Neural cell (in vitro differentiated cells): ENCODE results near the gene UBAP1L. TPM values are rescaled to one million over a fixed set of nuclear protein-coding genes. Genes with fewer than 3 reads are reported as not detected.

Source experiments
- H2AFZ ChIP-seq: fragments of 200-600, 300-800 bp; sonication (generic), shearing (Covaris generic); 2 replicates; pipeline ENCODE4 v1.6.0; 2014; ENCODE audit warnings: low read depth, mild to moderate bottlenecking, antibody characterized with exemption, low read length, moderate library complexity
- H3F3A ChIP-seq: fragments of 200-600 bp; shearing (Covaris generic); 2 replicates; pipeline ENCODE4 v1.6.1; 2016; ENCODE audit warnings: mild to moderate bottlenecking, moderate library complexity, mixed read lengths, antibody characterized with exemption, low read length; ENCODE audit not compliant: insufficient read depth, poor library complexity, severe bottlenecking
- H3K27ac ChIP-seq: fragments of 200-600, 300-800 bp; sonication (generic), shearing (Covaris generic); 2 replicates; pipeline ENCODE4 v1.5.1; 2014; ENCODE audit warnings: mild to moderate bottlenecking, low read length, moderate library complexity
- H3K27me3 ChIP-seq: fragments of 300-800, 200-600 bp; sonication (generic), shearing (Covaris generic); 2 replicates; pipeline ENCODE4 v1.6.0; 2014; ENCODE audit warnings: mild to moderate bottlenecking, low read depth, low read length, moderate library complexity; ENCODE audit not compliant: insufficient read depth
- H3K36me3 ChIP-seq: fragments of 300-800, 200-600 bp; sonication (generic), shearing (Covaris generic); 2 replicates; pipeline ENCODE4 v1.5.1; 2014; ENCODE audit warnings: mild to moderate bottlenecking, antibody characterized with exemption, low read length, moderate library complexity; ENCODE audit not compliant: insufficient read depth
- H3K4me2 ChIP-seq: fragments of 300-800, 200-600 bp; sonication (generic), shearing (Covaris generic); 2 replicates; pipeline ENCODE4 v1.6.0; 2014; ENCODE audit warnings: mild to moderate bottlenecking, low read length
- H3K4me3 ChIP-seq: fragments of 300-800, 200-600 bp; sonication (generic), shearing (Covaris generic); 2 replicates; pipeline ENCODE4 v1.5.1; 2014; ENCODE audit warnings: mild to moderate bottlenecking, low read length, moderate library complexity
- H3K79me2 ChIP-seq: fragments of 200-600 bp; shearing (Covaris generic); replicated peaks from 2 replicates; pipeline ENCODE4 v1.6.0; 2014; ENCODE audit warnings: mild to moderate bottlenecking, low read length, moderate library complexity; ENCODE audit not compliant: insufficient read depth
- H3K9ac ChIP-seq: fragments of 300-800, 200-600 bp; sonication (generic), shearing (Covaris generic); 2 replicates; pipeline ENCODE4 v1.6.1; 2016; ENCODE audit warnings: mild to moderate bottlenecking, low read length, mixed read lengths
- H3K9me2 ChIP-seq: fragments of 200-600 bp; shearing (Covaris generic); 2 replicates; pipeline ENCODE4 v1.6.1; 2016; ENCODE audit warnings: mild to moderate bottlenecking, low read length, mixed read lengths; ENCODE audit not compliant: insufficient read depth
- H3K9me3 ChIP-seq: fragments of 200-600, 300-800 bp; sonication (generic), shearing (Covaris generic); 2 replicates; pipeline ENCODE4 v1.6.1; 2016; ENCODE audit warnings: mild to moderate bottlenecking, mixed run types, low read length, moderate library complexity, mixed read lengths
- H4K20me1 ChIP-seq: fragments of 200-600 bp; shearing (Covaris generic); 2 replicates; pipeline ENCODE4 v1.6.1; 2016; ENCODE audit warnings: mild to moderate bottlenecking, mixed run types; ENCODE audit not compliant: insufficient read depth
- CTCF ChIP-seq: fragments of 450-650 bp; IDR thresholded peaks from 2 replicates; pipeline ENCODE4 v1.5.1; 2014; ENCODE audit warnings: antibody characterized with exemption, mild to moderate bottlenecking, moderate library complexity; ENCODE audit not compliant: poor library complexity, severe bottlenecking
- EP300 ChIP-seq: fragments of 450-650 bp; conservative IDR thresholded peaks from 2 replicates; pipeline ENCODE4 v1.6.1; 2014; ENCODE audit warnings: antibody characterized with exemption, mild to moderate bottlenecking, moderate library complexity; ENCODE audit not compliant: poor library complexity, severe bottlenecking
- EZH2 ChIP-seq: fragments of 200-600, 300-800 bp; shearing (Covaris generic), sonication (generic); IDR thresholded peaks from 2 replicates; pipeline ENCODE4 v1.6.1; 2014; ENCODE audit warnings: antibody characterized with exemption, low read length, borderline replicate concordance, mild to moderate bottlenecking; ENCODE audit not compliant: insufficient read depth, poor library complexity, severe bottlenecking
- MXI1 ChIP-seq: fragments of 450-650 bp; conservative IDR thresholded peaks from 2 replicates; pipeline ENCODE4 v1.6.1; 2014; ENCODE audit warnings: antibody characterized with exemption, mild to moderate bottlenecking; ENCODE audit not compliant: poor library complexity, severe bottlenecking
- POLR2AphosphoS5 ChIP-seq: IDR thresholded peaks from 2 replicates; pipeline ENCODE4 v1.6.1; 2012
- RAD21 ChIP-seq: fragments of 450-650 bp; conservative IDR thresholded peaks from 2 replicates; pipeline ENCODE4 v1.6.1; 2014; ENCODE audit warnings: antibody characterized with exemption, mild to moderate bottlenecking, moderate library complexity
- REST ChIP-seq: IDR thresholded peaks from 2 replicates; pipeline ENCODE4 v1.6.1; 2012; ENCODE audit warnings: borderline replicate concordance
- SMC3 ChIP-seq: fragments of 450-650 bp; conservative IDR thresholded peaks from 2 replicates; pipeline ENCODE4 v1.6.1; 2014; ENCODE audit warnings: antibody characterized with exemption, mild to moderate bottlenecking, moderate library complexity; ENCODE audit not compliant: poor library complexity
- TAF1 ChIP-seq: IDR thresholded peaks from 2 replicates; pipeline ENCODE4 v1.6.1; 2012; ENCODE audit warnings: low read depth
- polyA plus RNA-seq: library from polyadenylated mRNA; depleted of rRNA; stranded (reverse); fragments of >200 nt; gene quantifications from 2 replicates; pipeline ENCODE4 v1.2.3, GENCODE V29; 2014

Gene UBAP1L
- polyA plus RNA-seq, 1 donor from 2014 or later: 10.3 TPM

GRCh38 chr15:65060641-65061397 is 54.2 kb downstream of the UBAP1L start:
- H4K20me1 ChIP-seq: no peaks in the 10 kb centered on the region
- H2AFZ ChIP-seq: no peak overlapping the region
- H3F3A ChIP-seq: no peaks in the 10 kb centered on the region
- no peaks in the 10 kb centered on the region for H3K9me2 ChIP-seq
- no peaks in the 10 kb centered on the region for H3K79me2 ChIP-seq
- no peak overlapping the region for H3K4me3 ChIP-seq
- H3K27ac ChIP-seq: no peak overlapping the region
- no peak overlapping the region for H3K4me2 ChIP-seq
- H3K27me3 ChIP-seq: peaks cover 3% of the 10 kb centered on the region
- H3K9me3 ChIP-seq: no peaks in the 10 kb centered on the region
- TF ChIP-seq RAD21 (no peak), POLR2AphosphoS5 (no peak), EZH2 (no peak), REST (no peak), MXI1 (no peak), TAF1 (no peak), EP300 (no peak), SMC3 (no peak), CTCF (no peak)
- no peak overlapping the region for H3K9ac ChIP-seq
- H3K36me3 ChIP-seq: no peaks in the 10 kb centered on the region

- no peaks in the 10 kb centered on the region for H3K36me3 ChIP-seq
- H3K27me3 ChIP-seq: no peaks in the 10 kb centered on the region
- H3K4me3 ChIP-seq: no peak overlapping the region
Observed at GRCh38 chr15:65059931-65060596, 54.9 kb downstream of the UBAP1L start.

More at GRCh38 chr15:65059931-65060596, 54.9 kb downstream of the UBAP1L start:
- H2AFZ ChIP-seq: no peak overlapping the region
- H3K27ac ChIP-seq: no peak overlapping the region
- H3K9me3 ChIP-seq: no peaks in the 10 kb centered on the region
- no peak overlapping the region for H3K4me2 ChIP-seq
- no peaks in the 10 kb centered on the region for H3K9me2 ChIP-seq
- no peaks in the 10 kb centered on the region for H4K20me1 ChIP-seq
- no peaks in the 10 kb centered on the region for H3F3A ChIP-seq
- H3K79me2 ChIP-seq: no peaks in the 10 kb centered on the region
- H3K9ac ChIP-seq: no peak overlapping the region
- TF ChIP-seq MXI1 (no peak), EZH2 (no peak), EP300 (no peak)
